ACHN (cell line): Measurements from ENCODE around the gene RNF5.

Source experiments
- DNase-seq: peaks from one replicate; pipeline ENCODE4 v3.0.0-alpha.2; 2015
- in situ Hi-C: cut with HindIII; loops from 2 replicates; pipeline ENCODE4 v1.10.0; 2017; ENCODE audit warnings: low sequenced_read_pairs, low pct_ligation_motif_present, low pct_unique_long_range_greater_than_20kb

RNF5 gene

DNA sequence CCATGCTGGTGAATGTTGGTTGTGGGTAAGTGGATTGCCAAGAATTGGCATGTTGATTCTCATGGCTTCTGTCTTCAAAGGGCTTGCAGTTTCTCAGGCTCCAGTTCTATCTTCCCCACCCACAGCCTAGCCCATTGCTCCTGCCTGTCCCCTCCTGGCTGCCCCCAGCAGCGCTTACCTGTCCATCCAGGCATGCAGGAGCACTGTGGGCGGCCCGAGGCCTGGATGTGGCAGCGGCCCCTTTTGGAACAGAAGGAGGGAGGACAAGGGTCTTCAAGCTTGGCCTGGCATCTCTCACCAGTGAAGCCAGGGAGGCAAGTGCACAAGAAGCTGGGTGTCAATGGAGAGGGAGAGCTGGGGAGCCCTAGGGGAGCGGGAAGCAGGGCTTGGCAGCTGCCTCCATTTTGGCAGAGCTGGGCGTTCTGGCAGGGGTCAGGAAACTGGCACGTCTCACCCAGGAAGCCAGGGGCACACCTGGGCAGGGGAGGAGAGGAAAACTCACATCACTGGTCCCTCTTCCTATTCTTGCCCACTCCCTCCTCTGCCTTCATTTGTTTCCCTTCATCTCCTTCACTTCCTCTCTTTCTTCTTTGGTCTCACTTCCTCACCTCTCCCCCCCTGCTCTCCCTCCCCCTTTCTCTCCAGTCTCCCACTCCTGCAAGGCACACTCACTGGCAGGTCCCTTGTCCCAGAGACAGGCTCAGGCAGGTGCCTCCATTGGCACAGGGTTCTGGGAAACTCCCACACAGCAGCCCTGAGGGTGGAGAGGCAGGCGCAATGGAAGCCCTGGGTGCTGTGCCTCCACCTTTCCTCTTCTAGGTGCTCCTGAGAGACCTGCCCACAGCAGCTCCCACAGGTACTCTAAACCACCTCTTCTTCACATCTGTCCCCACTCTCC, 44.4 kb downstream of the RNF5 start:
- no peak for DNase-seq

DNA sequence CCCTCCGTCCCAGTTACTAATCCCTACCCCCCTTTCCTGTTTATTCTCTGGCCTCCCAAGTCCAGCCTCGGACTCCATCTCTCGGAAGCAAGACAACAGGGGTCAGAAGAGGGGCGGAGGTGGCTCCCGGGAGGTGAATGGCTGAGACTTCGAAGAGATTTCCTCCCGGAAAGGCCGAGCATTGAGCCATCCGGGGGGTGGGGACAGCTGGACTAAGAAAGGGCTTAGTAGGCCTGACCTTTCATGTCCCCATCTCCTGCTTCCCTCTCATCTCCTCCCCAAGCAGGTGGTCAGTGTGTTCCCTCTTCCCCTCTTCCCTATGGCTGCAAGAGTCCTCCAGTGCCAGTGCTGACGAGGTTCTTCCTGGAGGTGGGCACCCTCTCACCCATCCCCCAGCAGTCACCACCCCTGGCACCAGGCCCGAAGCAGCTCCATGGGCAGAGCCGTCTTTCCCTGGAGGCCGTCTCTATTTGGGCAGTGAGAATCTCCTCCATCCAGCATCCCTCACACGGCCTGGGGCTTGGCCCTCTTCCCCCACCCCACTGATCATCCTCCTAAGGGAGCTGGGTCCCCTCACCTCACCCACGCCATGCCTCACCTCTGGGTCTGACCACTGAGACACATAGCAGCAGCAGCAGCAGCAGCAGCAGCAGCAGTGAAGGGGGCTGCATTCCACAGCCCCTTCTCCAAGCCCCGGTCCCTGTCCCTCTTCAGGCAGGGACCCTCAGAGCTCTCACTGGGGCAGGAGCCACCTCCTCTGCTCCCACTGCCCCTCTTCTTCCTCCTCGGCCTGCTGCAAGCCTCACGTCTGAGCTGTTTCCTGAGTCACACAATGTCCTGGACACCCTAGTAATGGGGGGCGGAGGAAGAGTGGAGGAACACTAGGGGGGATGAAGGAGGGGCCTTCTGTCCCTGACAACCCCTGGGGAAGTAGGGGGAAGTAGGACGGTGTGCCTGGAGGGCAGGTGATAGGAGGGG, 45.3 kb downstream of the RNF5 start, which contains the start of gene NOTCH4:
Gene NOTCH4 (minus strand): TSS at position 810 of the 978 bp plus-strand sequence. CDS start 139 bp downstream, at position 671.
- in situ Hi-C loops = no loop called here

More for the DNA sequence above, 44.4 kb downstream of the RNF5 start:
- in situ Hi-C loops = no loop called here

DNA sequence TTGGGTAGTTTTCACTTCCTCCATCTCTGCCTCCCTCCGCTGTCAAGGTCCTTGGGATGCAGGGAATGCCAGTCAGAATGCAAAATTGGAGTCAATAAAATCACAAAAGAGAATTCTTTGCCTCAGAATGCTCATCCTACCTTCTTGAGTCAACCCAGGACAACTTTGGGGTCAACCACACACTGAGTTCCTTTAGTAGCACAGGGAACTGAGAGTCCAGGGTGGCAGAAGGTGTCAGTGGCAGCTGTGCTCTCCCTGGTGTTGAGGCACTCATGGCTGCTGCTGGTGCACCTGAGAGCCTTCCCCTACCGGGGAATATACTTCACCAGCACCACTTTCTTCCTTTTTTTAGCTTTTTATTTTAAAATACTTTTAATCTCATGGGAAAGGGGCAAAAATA, 46.5 kb downstream of the RNF5 start:
- in situ Hi-C loops = no loop called here

More for the DNA sequence above, 45.3 kb downstream of the RNF5 start, which contains the start of gene NOTCH4:
- DNase-seq = no peak

GRCh38 chr6:32226434-32226833, 48.2 kb downstream of the RNF5 start:
- no peak for DNase-seq
- in situ Hi-C loops = no loop called here

More for the DNA sequence above, 46.5 kb downstream of the RNF5 start:
- DNase-seq = no peak
